Endodermal cell (in vitro differentiated cells): Measurements from ENCODE around the gene VWA3B. TPM values are rescaled to one million over a fixed set of nuclear protein-coding genes. Genes with fewer than 3 reads are reported as not detected.

Experiments used
- DNase-seq: peaks from one replicate; pipeline ENCODE4 v3.0.0-alpha.2; 2017
- H3K27ac ChIP-seq: 2 replicates; pipeline ENCODE4 v1.5.1; 2013; ENCODE audit warnings: mild to moderate bottlenecking, low read depth, low read length, moderate library complexity
- H3K27me3 ChIP-seq: 2 replicates; pipeline ENCODE4 v1.6.1; 2013; ENCODE audit warnings: mild to moderate bottlenecking, low read length, moderate library complexity; ENCODE audit not compliant: insufficient read depth, control insufficient read depth, poor library complexity, severe bottlenecking
- H3K36me3 ChIP-seq: 2 replicates; pipeline ENCODE4 v1.7.0; 2013; ENCODE audit warnings: mild to moderate bottlenecking, low read length, moderate library complexity; ENCODE audit not compliant: control insufficient read depth, insufficient read depth
- H3K4me1 ChIP-seq: one replicate; pipeline ENCODE4 v1.7.0; 2013; ENCODE audit warnings: low read length; ENCODE audit not compliant: control insufficient read depth, insufficient read depth
- H3K4me3 ChIP-seq: 2 replicates; pipeline ENCODE4 v1.5.1; 2013; ENCODE audit warnings: mild to moderate bottlenecking, low read length, moderate library complexity
- H3K9ac ChIP-seq: 2 replicates; pipeline ENCODE4 v1.6.1; 2013; ENCODE audit warnings: mild to moderate bottlenecking, low read length, moderate library complexity; ENCODE audit not compliant: poor library complexity, severe bottlenecking; ENCODE audit errors: extremely low read depth
- H3K9me3 ChIP-seq: 2 replicates; pipeline ENCODE4 v1.6.1; 2013; ENCODE audit warnings: mild to moderate bottlenecking, low read length, moderate library complexity; ENCODE audit not compliant: control insufficient read depth
- H3K27ac Mint-ChIP-seq: 2 replicates; pipeline ENCODE4 v1.8.0; 2020; ENCODE audit warnings: mixed read lengths
- H3K27me3 Mint-ChIP-seq: 2 replicates; pipeline ENCODE4 v1.8.0; 2021; ENCODE audit warnings: mild to moderate bottlenecking, mixed read lengths; ENCODE audit not compliant: insufficient read depth
- H3K36me3 Mint-ChIP-seq: 2 replicates; pipeline ENCODE4 v1.8.0; 2020; ENCODE audit warnings: low read depth, mixed read lengths
- H3K4me1 Mint-ChIP-seq: 2 replicates; pipeline ENCODE4 v1.8.0; 2020; ENCODE audit warnings: mixed read lengths
- H3K4me3 Mint-ChIP-seq: 2 replicates; pipeline ENCODE4 v1.8.0; 2020; ENCODE audit warnings: mild to moderate bottlenecking, moderate library complexity, mixed read lengths
- H3K9me3 Mint-ChIP-seq: 2 replicates; pipeline ENCODE4 v1.8.0; 2020; ENCODE audit warnings: mild to moderate bottlenecking, mixed read lengths
- CTCF ChIP-seq: fragments of 200-600 bp; sonication (generic); conservative IDR thresholded peaks from 2 replicates; pipeline ENCODE4 v1.5.0; 2021; ENCODE audit warnings: antibody characterized with exemption, mild to moderate bottlenecking
- WGBS, 2 experiments: methylation state at CpG; one replicate each; pipeline versions ENCODE4 v1.1.5 to v1.1.7; 2013; ENCODE audit warnings: missing lambda C conversion rate in 2 of 2, mixed read lengths in 1 of 2; ENCODE audit not compliant: insufficient coverage in 1 of 2, insufficient read length in 1 of 2; 5-methylcytosine and 5-hydroxymethylcytosine counted together
- total RNA-seq, 2 donors: library from RNA; stranded (reverse); fragmentation: NEBNext Ultra II Directional in 1 of 2; extraction: Animal tissue kit (Norgen Biotek cat#: 25700) in 1 of 2; gene quantifications; 2 replicates in 1 of 2; 3 replicates in 1 of 2; pipeline ENCODE4 v1.2.1, GENCODE V29; 2021

VWA3B gene
- total RNA-seq, 2 donors from 2014 or later: 0.38 to 0.64 TPM

- H3K9me3 ChIP-seq: no peaks in the 10 kb centered on the region
- WGBS, 2 experiments: 86% methylated on average over 2 to 6 of the region's 6 CpGs
- no peak overlapping the region for H3K4me3 Mint-ChIP-seq
- no peak overlapping the region for H3K4me3 ChIP-seq
- no peak overlapping the region for H3K27ac ChIP-seq
- TF ChIP-seq CTCF: no peak
- H3K27me3 Mint-ChIP-seq: peaks cover 11% of the 10 kb centered on the region
- H3K27ac Mint-ChIP-seq: no peak overlapping the region
- no peak overlapping the region for H3K9ac ChIP-seq
- peaks cover 10% of the 10 kb centered on the region for H3K27me3 ChIP-seq
- DNase-seq: no peak
- H3K36me3 Mint-ChIP-seq: no peaks in the 10 kb centered on the region
- H3K4me1 ChIP-seq: no peaks in the 10 kb centered on the region
- H3K36me3 ChIP-seq: no peaks in the 10 kb centered on the region
- peaks cover 11% of the 10 kb centered on the region for H3K9me3 Mint-ChIP-seq
- peaks cover 3% of the 10 kb centered on the region for H3K4me1 Mint-ChIP-seq
Measured at GRCh38 chr2:98177986-98178385, 91.0 kb downstream of the VWA3B start.

GRCh38 chr2:98180456-98180855 is 93.5 kb downstream of the VWA3B start:
- no peaks in the 10 kb centered on the region for H3K4me1 ChIP-seq
- Mint-ChIP-seq H3K4me1 (peaks cover 3% of the 10 kb centered on the region), H3K27me3 (peaks cover 11% of the 10 kb centered on the region), H3K4me3 (no peak overlapping the region), H3K36me3 (no peaks in the 10 kb centered on the region), H3K9me3 (no peaks in the 10 kb centered on the region), H3K27ac (no peak overlapping the region)
- 94 to 100% methylated on average over 2 of the region's 2 CpGs for whole genome bisulfite sequencing, 2 experiments
- no peaks in the 10 kb centered on the region for H3K36me3 ChIP-seq
- H3K27me3 ChIP-seq: peaks cover 10% of the 10 kb centered on the region
- no peak overlapping the region for H3K9ac ChIP-seq
- TF ChIP-seq CTCF: no peak
- DNase-seq: no peak
- H3K9me3 ChIP-seq: no peaks in the 10 kb centered on the region
- no peak overlapping the region for H3K4me3 ChIP-seq
- H3K27ac ChIP-seq: no peak overlapping the region

- H3K27me3 ChIP-seq: peaks cover 10% of the 10 kb centered on the region
- Mint-ChIP-seq H3K4me1 (peaks cover 2% of the 10 kb centered on the region), H3K36me3 (no peaks in the 10 kb centered on the region), H3K27ac (no peak overlapping the region), H3K4me3 (no peak overlapping the region), H3K9me3 (no peaks in the 10 kb centered on the region), H3K27me3 (peaks cover 11% of the 10 kb centered on the region)
- DNase-seq: no peak
- 100% methylated on average over 3 of the region's 3 CpGs; no CpG with 5 or more reads in 1 of the 2 experiments for WGBS, 2 experiments
- no peaks in the 10 kb centered on the region for H3K36me3 ChIP-seq
- H3K4me3 ChIP-seq: no peak overlapping the region
- H3K27ac ChIP-seq: no peak overlapping the region
- no peaks in the 10 kb centered on the region for H3K9me3 ChIP-seq
- no peaks in the 10 kb centered on the region for H3K4me1 ChIP-seq
- TF ChIP-seq CTCF: no peak
- no peak overlapping the region for H3K9ac ChIP-seq
Measured at GRCh38 chr2:98181346-98181745, 94.4 kb downstream of the VWA3B start.
